GM12878 (cell line): ENCODE results near the gene ZSCAN22. TPM values are rescaled to one million over a fixed set of nuclear protein-coding genes. Genes with fewer than 3 reads are reported as not detected.

Experiments used
- ATAC-seq: fragments of 200-7000 bp; cut with Tn5 transposase; 3 replicates; pipeline ENCODE4 v1.9.1; 2020; ENCODE audit warnings: mild to moderate bottlenecking, moderate library complexity
- BruUV-seq: library from RNA; stranded (reverse); fragments of 400-500 nt; replicated peaks from 2 replicates; lab custom pipeline; 2021; lab: Mats Ljungman, UMichigan
- CTCF ChIA-PET: fragments of 300-600 bp; sonication (Branson Sonifier 250); formaldehyde crosslinking; extraction: SDS; loops from one replicate; lab custom pipeline; 2021; ENCODE audit warnings: inconsistent platforms; lab: Yijun Ruan, JAX
- POLR2A ChIA-PET: fragments of 350-600 bp; formaldehyde crosslinking; extraction: SDS; loops from one replicate; lab custom pipeline; 2021; ENCODE audit warnings: inconsistent platforms; lab: Charles Lee
- RAD21 ChIA-PET: fragments of 300-600 bp; sonication (Branson Sonifier 250); formaldehyde crosslinking; loops from one replicate; lab custom pipeline; 2023; ENCODE audit warnings: antibody characterized with exemption; ENCODE audit not compliant: unreplicated experiment; lab: Charles Lee
- SMC1A ChIA-PET: fragments of 300-600 bp; sonication (Branson Sonifier 250); formaldehyde crosslinking; loops from one replicate; lab custom pipeline; 2023; ENCODE audit not compliant: unreplicated experiment, uncharacterized antibody; lab: Charles Lee
- DNase-seq: peaks from one replicate; pipeline ENCODE4 v3.0.0-alpha.2; 2011; ENCODE audit warnings: low read depth, low spot score
- FAIRE-seq: peaks from 3 replicates; lab custom pipeline; 2011; peaks lifted over from hg19 to GRCh38; lab: Jason Lieb, UNC
- H2AFZ ChIP-seq: 2 replicates; pipeline ENCODE4 v1.6.0; 2011; ENCODE audit warnings: low read depth, low read length, control low read depth; ENCODE audit not compliant: control insufficient read depth
- H3K27ac ChIP-seq: 2 replicates; pipeline ENCODE4 v1.5.1; 2011; ENCODE audit warnings: control low read depth; ENCODE audit not compliant: control insufficient read depth, insufficient read depth
- H3K27me3 ChIP-seq, 2 experiments: replicated peaks in 1 of 2; 2 replicates each; pipeline versions ENCODE4 v1.6.0 to v1.6.1; 2011; ENCODE audit warnings: low read length in 1 of 2; ENCODE audit not compliant: control insufficient read depth in 2 of 2, insufficient read depth in 2 of 2
- H3K36me3 ChIP-seq, 2 experiments: 2 replicates each; pipeline ENCODE4 v1.5.1; 2011; ENCODE audit warnings: low read length in 1 of 2; ENCODE audit not compliant: control insufficient read depth in 2 of 2, insufficient read depth in 2 of 2
- H3K4me1 ChIP-seq: 2 replicates; pipeline ENCODE4 v1.6.1; 2011; ENCODE audit warnings: mild to moderate bottlenecking, low read length, moderate library complexity, mixed read lengths; ENCODE audit not compliant: control insufficient read depth, insufficient read depth
- H3K4me2 ChIP-seq: 2 replicates; pipeline ENCODE4 v1.6.0; 2011; ENCODE audit warnings: control low read depth; ENCODE audit not compliant: control insufficient read depth, insufficient read depth
- H3K4me3 ChIP-seq: fragments of 200-600 bp; sonication (generic); 2 replicates; pipeline ENCODE4 v1.5.1; 2016
- H3K79me2 ChIP-seq: 2 replicates; pipeline ENCODE4 v1.6.0; 2011; ENCODE audit warnings: low read length; ENCODE audit not compliant: control insufficient read depth, insufficient read depth
- H3K9ac ChIP-seq: 2 replicates; pipeline ENCODE4 v1.8.0; 2011; ENCODE audit warnings: low read length, control low read depth, mixed read lengths; ENCODE audit not compliant: control insufficient read depth, insufficient read depth
- H3K9me3 ChIP-seq: replicated peaks from 3 replicates; pipeline ENCODE4 v1.5.1; 2011; ENCODE audit warnings: mild to moderate bottlenecking, low read length; ENCODE audit not compliant: control insufficient read depth, insufficient read depth
- H4K20me1 ChIP-seq: 2 replicates; pipeline ENCODE4 v1.6.0; 2011; ENCODE audit not compliant: control insufficient read depth, insufficient read depth
- ATF3 ChIP-seq: IDR thresholded peaks from 2 replicates; pipeline ENCODE4 v1.6.1; 2011; ENCODE audit warnings: low read depth, mild to moderate bottlenecking, low read length, moderate library complexity, borderline replicate concordance; ENCODE audit errors: extremely low read depth
- CBFB ChIP-seq: IDR thresholded peaks from 2 replicates; pipeline ENCODE4 v1.6.1; 2016; ENCODE audit warnings: antibody characterized with exemption, low read depth
- E2F8 ChIP-seq: fragments of 450-650 bp; IDR thresholded peaks from 2 replicates; pipeline ENCODE4 v1.6.1; 2018; ENCODE audit warnings: mild to moderate bottlenecking, low read depth, moderate library complexity; ENCODE audit not compliant: partially characterized antibody
- ELK1 ChIP-seq: IDR thresholded peaks from 2 replicates; pipeline ENCODE4 v1.6.1; 2012; ENCODE audit warnings: low read depth, low read length, improper control_type of control experiment
- MEF2B ChIP-seq: fragments of 450-650 bp; IDR thresholded peaks from 2 replicates; pipeline ENCODE4 v1.6.1; 2018; ENCODE audit warnings: mild to moderate bottlenecking, moderate library complexity; ENCODE audit not compliant: partially characterized antibody, poor library complexity, severe bottlenecking
- MYC ChIP-seq: IDR thresholded peaks from 2 replicates; pipeline ENCODE4 v1.6.1; 2011; ENCODE audit warnings: mild to moderate bottlenecking, low read length, moderate library complexity, inconsistent platforms; ENCODE audit not compliant: insufficient read depth, insufficient replicate concordance, insufficient read length, severe bottlenecking
- PML ChIP-seq: IDR thresholded peaks from 2 replicates; pipeline ENCODE4 v1.6.1; 2012; ENCODE audit warnings: low read length, inconsistent platforms
- RAD21 ChIP-seq: IDR thresholded peaks from 2 replicates; pipeline ENCODE4 v1.6.1; 2011; ENCODE audit warnings: mild to moderate bottlenecking, low read depth, low read length, moderate library complexity; ENCODE audit not compliant: insufficient read depth
- RELB ChIP-seq: fragments of 450-650 bp; IDR thresholded peaks from 2 replicates; pipeline ENCODE4 v1.6.1; 2017; ENCODE audit warnings: low read depth, mild to moderate bottlenecking, moderate library complexity
- SIN3A ChIP-seq: IDR thresholded peaks from 2 replicates; pipeline ENCODE4 v1.6.1; 2012; ENCODE audit warnings: low read depth, low read length, improper control_type of control experiment
- SREBF1 ChIP-seq: IDR thresholded peaks from 2 replicates; pipeline ENCODE4 v1.6.1; 2012; ENCODE audit warnings: mild to moderate bottlenecking, low read length
- ZSCAN29 ChIP-seq: fragments of 450-650 bp; IDR thresholded peaks from 2 replicates; pipeline ENCODE4 v1.6.1; 2017; ENCODE audit warnings: mild to moderate bottlenecking, moderate library complexity
- WGBS: methylation state at CpG from one replicate; pipeline ENCODE4 v1.1.6; 2016; ENCODE audit warnings: low lambda C conversion rate; ENCODE audit not compliant: insufficient replicate concordance, insufficient coverage; ENCODE audit errors: missing lambda C conversion rate; 5-methylcytosine and 5-hydroxymethylcytosine counted together
- in situ Hi-C: fragments of 300-500 bp; cut with MboI; formaldehyde crosslinking; loops from 9 replicates; pipeline ENCODE4 v1.14.3; 2018; ENCODE audit warnings: mixed read lengths
- intact Hi-C: fragments of 100-400 bp; cut with micrococcal nuclease; formaldehyde crosslinking; loops from one replicate; pipeline ENCODE4 v1.14.2; 2022; ENCODE audit not compliant: unreplicated experiment
- polyA plus RNA-seq, 11 experiments: library from polyadenylated mRNA; depleted of rRNA in 4 of 11; unstranded in 6 of 11; stranded (reverse) in 5 of 11; fragments of >200 nt; fragmentation: Nextera tagmentation in 4 of 11; fragmentation: Illumina TruSeq in 1 of 11; extraction: Ambion mirVana in 4 of 11; extraction: Trizol in 1 of 11; gene quantifications; 1 replicate in 1 of 11; 2 replicates in 10 of 11; pipeline versions ENCODE4 v1.2.1 to v1.2.3, GENCODE V29; 2011 to 2016; ENCODE audit warnings: inconsistent platforms in 2 of 11, missing spikeins in 2 of 11, low read depth in 1 of 11
- total RNA-seq, 4 experiments: library from RNA; depleted of rRNA in 3 of 4; stranded (reverse); fragments of >200 nt in 3 of 4; fragmentation: Illumina TruSeq in 1 of 4; extraction: Trizol in 1 of 4; gene quantifications; 2 replicates each; pipeline versions ENCODE4 v1.2.1 to v1.2.3, GENCODE V29; 2013 to 2021
- TF ChIP-seq, protein P1 (sequence below): fragments of 450-650 bp; IDR thresholded peaks from 2 replicates; pipeline ENCODE4 v1.6.1; 2017; ENCODE audit warnings: mild to moderate bottlenecking, low read depth, inconsistent platforms; ENCODE audit not compliant: poor library complexity, severe bottlenecking

The ZSCAN22 gene
- total and polyA plus RNA-seq, 10 of the 15 experiments (the other 5 are each of a cell fraction or from before 2014, with no cell fraction given), result 0.49 to 3.9 (median 2.6) TPM

DNA sequence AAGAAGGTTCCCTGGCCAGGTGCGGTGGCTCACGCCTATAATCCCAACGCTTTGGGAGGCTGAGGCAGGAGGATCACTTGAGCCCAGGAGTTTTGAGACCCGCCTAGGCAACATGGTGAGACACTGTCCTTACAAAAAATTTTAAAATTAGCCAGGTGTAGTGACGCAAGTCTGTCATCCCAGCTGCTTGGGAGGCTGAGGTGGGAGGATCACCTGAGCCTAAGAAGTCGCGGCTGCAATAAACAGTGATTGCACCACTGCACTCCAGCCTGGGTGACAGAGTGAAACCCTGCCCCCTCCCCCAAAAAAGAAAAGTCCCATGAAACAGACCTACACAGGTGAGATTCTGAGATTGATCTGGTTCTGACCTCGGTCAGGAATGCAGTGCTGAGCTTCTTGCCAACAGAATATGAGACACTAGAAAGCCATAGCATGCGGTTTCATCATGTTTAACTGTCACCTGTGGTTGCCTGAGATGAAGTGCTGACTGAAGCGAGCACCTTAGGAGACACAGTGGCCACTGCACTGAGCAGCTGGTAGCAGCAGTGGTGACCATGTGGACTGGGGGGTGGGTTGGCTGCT, 28.5 kb downstream of the ZSCAN22 start:
- ChIA-PET RAD21 (interaction anchor here (0.9 kb wide), 1 partner anchor 134 kb away, joined by 3 read pairs; no protein-coding TSS in a partner anchor), SMC1A (no interaction called here), CTCF (interaction anchor here (0.5 kb wide), 1 partner anchor 70 kb away, joined by 3 read pairs; no protein-coding TSS in a partner anchor), POLR2A (no interaction called here)
- Histone ChIP-seq H3K4me2 (no peak overlapping the region), H3K36me3 (no peaks in the 10 kb centered on the region), H3K4me3 (no peak overlapping the region), H3K9ac (no peak overlapping the region), H3K27me3 (no peaks in the 10 kb centered on the region), H2AFZ (no peak overlapping the region), H3K4me1 (no peaks in the 10 kb centered on the region; the same call in none of the 2 replicates), H3K79me2 (no peaks in the 10 kb centered on the region), H3K27ac (no peak overlapping the region), H4K20me1 (no peaks in the 10 kb centered on the region), H3K9me3 (peaks cover 2% of the 10 kb centered on the region; the same call in 1 of the 3 replicates)
- ATAC-seq (no peak), DNase-seq (no peak), FAIRE-seq (no peak)
- in situ Hi-C loops, result no loop called here
- intact Hi-C loops, result no loop called here
- 78% methylated on average over 10 of the region's 10 CpGs for WGBS
- no TSS peak for BruUV-seq
- TF ChIP-seq RAD21 (no peak), SREBF1 (no peak), PML (no peak), MYC (no peak), CBFB (no peak), SIN3A (no peak), MEF2B (no peak), ATF3 (no peak), RELB (no peak), ZSCAN29 (no peak), ELK1 (no peak), E2F8 (no peak)
- TF ChIP-seq, protein P1, sequence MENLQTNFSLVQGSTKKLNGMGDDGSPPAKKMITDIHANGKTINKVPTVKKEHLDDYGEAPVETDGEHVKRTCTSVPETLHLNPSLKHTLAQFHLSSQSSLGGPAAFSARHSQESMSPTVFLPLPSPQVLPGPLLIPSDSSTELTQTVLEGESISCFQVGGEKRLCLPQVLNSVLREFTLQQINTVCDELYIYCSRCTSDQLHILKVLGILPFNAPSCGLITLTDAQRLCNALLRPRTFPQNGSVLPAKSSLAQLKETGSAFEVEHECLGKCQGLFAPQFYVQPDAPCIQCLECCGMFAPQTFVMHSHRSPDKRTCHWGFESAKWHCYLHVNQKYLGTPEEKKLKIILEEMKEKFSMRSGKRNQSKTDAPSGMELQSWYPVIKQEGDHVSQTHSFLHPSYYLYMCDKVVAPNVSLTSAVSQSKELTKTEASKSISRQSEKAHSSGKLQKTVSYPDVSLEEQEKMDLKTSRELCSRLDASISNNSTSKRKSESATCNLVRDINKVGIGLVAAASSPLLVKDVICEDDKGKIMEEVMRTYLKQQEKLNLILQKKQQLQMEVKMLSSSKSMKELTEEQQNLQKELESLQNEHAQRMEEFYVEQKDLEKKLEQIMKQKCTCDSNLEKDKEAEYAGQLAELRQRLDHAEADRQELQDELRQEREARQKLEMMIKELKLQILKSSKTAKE, result no peak
- TF ChIP-seq, all 136 proteins: peak for 0
